ENCODE data around the gene PPP1R15B.

GRCh38 chr1:204455063-204455830 is 43.6 kb upstream of the PPP1R15B start:
- TF ChIP-seq CTCF (IDR thresholded peaks at IDR 0.05; ENCODE audit: insufficient read depth, low read length) (no peak), POLR2AphosphoS5 (IDR thresholded peaks at IDR 0.05; ENCODE audit: low read depth) (no peak)
